ENCODE measurements around the gene ZFP90.
A peak's percentile ranks its signal among the peaks of the same experiment; 100 is the strongest.
"Not testable (repeated sequence)": the region's sequence is repeated elsewhere in the genome, so short reads cannot be mapped to it uniquely, and the experiment has no call there.

The ZFP90 gene

GRCh38 chr16:68538880-68539701 is at the start of gene ZFP90:
Gene ZFP90, plus strand, starts transcription at chr16:68539291. Its CDS starts 502 bp downstream, at chr16:68539793.
- peak; percentile 69 to 85 for DNase-seq

- no peak for DNase-seq
Observed at GRCh38 chr16:68490358-68490757, 48.7 kb upstream of the ZFP90 start.

- DNase-seq = no peak
Observed at GRCh38 chr16:68490829-68491575, 48.1 kb upstream of the ZFP90 start.

GRCh38 chr16:68491576-68491950 is 47.5 kb upstream of the ZFP90 start:
- no peak for DNase-seq

- no peak for DNase-seq
Observed at GRCh38 chr16:68492151-68492542, 46.9 kb upstream of the ZFP90 start.

- no peak for DNase-seq
Observed at GRCh38 chr16:68492543-68493411, 46.3 kb upstream of the ZFP90 start.

GRCh38 chr16:68493412-68494070 is 45.5 kb upstream of the ZFP90 start:
- DNase-seq = no peak

- not testable (repeated sequence) for DNase-seq
Observed at GRCh38 chr16:68494261-68494660, 44.8 kb upstream of the ZFP90 start.

- DNase-seq = no peak
Observed at GRCh38 chr16:68496689-68497088, 42.4 kb upstream of the ZFP90 start.

- no peak for DNase-seq
Observed at GRCh38 chr16:68499006-68499405, 40.1 kb upstream of the ZFP90 start.

- no peak for DNase-seq
Observed at GRCh38 chr16:68503334-68503733, 35.8 kb upstream of the ZFP90 start.

- no peak for DNase-seq
Observed at GRCh38 chr16:68504066-68504465, 35.0 kb upstream of the ZFP90 start.

GRCh38 chr16:68506331-68507053 is 32.6 kb upstream of the ZFP90 start:
- DNase-seq = no peak

GRCh38 chr16:68508013-68508412 is 31.1 kb upstream of the ZFP90 start:
- DNase-seq = no peak

- DNase-seq = no peak
Observed at GRCh38 chr16:68508641-68509240, 30.4 kb upstream of the ZFP90 start.

- DNase-seq = no peak
Observed at GRCh38 chr16:68509381-68509780, 29.7 kb upstream of the ZFP90 start.

- DNase-seq = no peak
Observed at GRCh38 chr16:68510775-68511174, 28.3 kb upstream of the ZFP90 start.

GRCh38 chr16:68512183-68512582 is 26.9 kb upstream of the ZFP90 start:
- DNase-seq = no peak

GRCh38 chr16:68512742-68513141 is 26.3 kb upstream of the ZFP90 start:
- DNase-seq = no peak

GRCh38 chr16:68514511-68514910 is 24.6 kb upstream of the ZFP90 start:
- no peak for DNase-seq

- DNase-seq = no peak
Observed at GRCh38 chr16:68517606-68518166, 21.4 kb upstream of the ZFP90 start.

Data from NCI-H1930 (cell line).